Endothelial cell of umbilical vein (primary cell): ENCODE results near the gene CTSW. TPM values are rescaled to one million over a fixed set of nuclear protein-coding genes. Genes with fewer than 3 reads are reported as not detected.

Source experiments
- BruUV-seq: library from RNA; stranded (reverse); fragments of 400-500 nt; replicated peaks from 2 replicates; lab custom pipeline; 2021; lab: Mats Ljungman, UMichigan
- CTCF ChIA-PET: fragments of 300-600, 350-600 bp; sonication (Branson Sonifier 250); formaldehyde crosslinking; loops from one replicate; lab custom pipeline; 2021; ENCODE audit warnings: antibody characterized with exemption, inconsistent platforms; lab: Charles Lee
- POLR2A ChIA-PET: fragments of 300-600, 350-600 bp; sonication (Branson Sonifier 250); formaldehyde crosslinking; loops from one replicate; lab custom pipeline; 2021; ENCODE audit warnings: antibody characterized with exemption, inconsistent platforms; lab: Charles Lee
- DNase-seq: peaks from one replicate; pipeline ENCODE4 v3.0.0-alpha.2; 2011; ENCODE audit warnings: low read depth, low spot score
- FAIRE-seq: peaks from 2 replicates; lab custom pipeline; 2011; peaks lifted over from hg19 to GRCh38; lab: Jason Lieb, UNC
- H2AFZ ChIP-seq: 2 replicates; pipeline ENCODE4 v1.6.0; 2012; ENCODE audit warnings: low read depth, low read length, control low read depth, inconsistent platforms
- H3K27ac ChIP-seq: 2 replicates; pipeline ENCODE4 v1.5.1; 2011; ENCODE audit warnings: low read depth, mild to moderate bottlenecking, control low read depth, low read length, moderate library complexity; ENCODE audit not compliant: insufficient read depth
- H3K27me3 ChIP-seq, 2 experiments: 2 replicates each; pipeline versions ENCODE4 v1.6.0 to v1.6.1; 2011; ENCODE audit warnings: low read length in 2 of 2, mixed read lengths in 1 of 2; ENCODE audit not compliant: control insufficient read depth in 2 of 2, insufficient read depth in 2 of 2
- H3K36me3 ChIP-seq, 2 experiments: 2 replicates in 1 of 2; 3 replicates in 1 of 2; pipeline ENCODE4 v1.5.1; 2011; ENCODE audit warnings: low read length in 2 of 2, mild to moderate bottlenecking in 1 of 2, moderate library complexity in 1 of 2; ENCODE audit not compliant: control insufficient read depth in 2 of 2, insufficient read depth in 2 of 2; ENCODE audit errors: extremely low read depth in 1 of 2
- H3K4me1 ChIP-seq: 3 replicates; pipeline ENCODE4 v1.5.1; 2011; ENCODE audit warnings: mild to moderate bottlenecking, low read length; ENCODE audit not compliant: control insufficient read depth, insufficient read depth; ENCODE audit errors: extremely low read depth
- H3K4me2 ChIP-seq: 2 replicates; pipeline ENCODE4 v1.6.1; 2011; ENCODE audit warnings: low read length, control low read depth, mixed read lengths; ENCODE audit not compliant: insufficient read depth
- H3K4me3 ChIP-seq, 3 experiments: fragments of 200-600 bp in 1 of 3; sonication (generic), shearing (Covaris generic) in 1 of 3; replicated peaks in 1 of 3; 2 replicates each; pipeline ENCODE4 v1.5.1; 2011 to 2016; ENCODE audit warnings: control low read depth in 3 of 3, low read length in 3 of 3, mild to moderate bottlenecking in 2 of 3, inconsistent platforms in 1 of 3, low read depth in 1 of 3, moderate library complexity in 1 of 3; ENCODE audit not compliant: insufficient read depth in 1 of 3
- H3K79me2 ChIP-seq: 2 replicates; pipeline ENCODE4 v1.6.0; 2012; ENCODE audit warnings: low read length, inconsistent platforms; ENCODE audit not compliant: control insufficient read depth, insufficient read depth
- H3K9ac ChIP-seq: replicated peaks from 2 replicates; pipeline ENCODE3; 2011; ENCODE audit warnings: low read length, control low read depth; ENCODE audit not compliant: insufficient read depth; ENCODE audit errors: extremely low read depth
- H3K9me1 ChIP-seq: replicated peaks from 3 replicates; pipeline ENCODE4 v1.6.0; 2011; ENCODE audit warnings: mild to moderate bottlenecking, low read length; ENCODE audit not compliant: control insufficient read depth, insufficient read depth; ENCODE audit errors: extremely low read depth
- H3K9me3 ChIP-seq: replicated peaks from 2 replicates; pipeline ENCODE4 v1.5.1; 2012; ENCODE audit warnings: low read length, inconsistent platforms; ENCODE audit not compliant: control insufficient read depth, insufficient read depth
- H4K20me1 ChIP-seq: replicated peaks from 2 replicates; pipeline ENCODE3; 2011; ENCODE audit warnings: mild to moderate bottlenecking, low read length; ENCODE audit not compliant: control insufficient read depth, insufficient read depth; ENCODE audit errors: extremely low read depth
- CTCF ChIP-seq, 2 donors: IDR thresholded peaks; 1 replicate in 1 of 2; 2 replicates in 1 of 2; pipeline ENCODE4 v1.5.1; 2011; ENCODE audit warnings: low read length in 2 of 2, mild to moderate bottlenecking in 2 of 2, moderate library complexity in 2 of 2, control low read depth in 1 of 2, inconsistent platforms in 1 of 2, low read depth in 1 of 2; ENCODE audit not compliant: insufficient read depth in 1 of 2; ENCODE audit errors: extremely low read depth in 1 of 2
- EZH2 ChIP-seq: IDR thresholded peaks from 2 replicates; pipeline ENCODE4 v1.6.1; 2012; ENCODE audit warnings: borderline replicate concordance, low read depth, mild to moderate bottlenecking, moderate library complexity, low read length, inconsistent platforms; ENCODE audit not compliant: severe bottlenecking
- FOS ChIP-seq: IDR thresholded peaks from 2 replicates; pipeline ENCODE4 v1.6.1; 2011; ENCODE audit warnings: mild to moderate bottlenecking, low read length, moderate library complexity, borderline replicate concordance; ENCODE audit not compliant: insufficient read depth
- GATA2 ChIP-seq: IDR thresholded peaks from 2 replicates; pipeline ENCODE4 v1.7.0; 2011; ENCODE audit warnings: low read depth, mild to moderate bottlenecking, moderate library complexity, mixed read lengths, low read length; ENCODE audit not compliant: insufficient read length, insufficient read depth
- JUN ChIP-seq: IDR thresholded peaks from 2 replicates; pipeline ENCODE4 v1.6.1; 2011; ENCODE audit warnings: borderline replicate concordance, low read depth; ENCODE audit not compliant: insufficient read length, insufficient read depth
- MYC ChIP-seq: IDR thresholded peaks from one replicate; pipeline ENCODE4 v1.6.1; 2011; ENCODE audit warnings: mild to moderate bottlenecking, low read depth, low read length
- POLR2A ChIP-seq: IDR thresholded peaks from 2 replicates; pipeline ENCODE4 v1.6.1; 2012; ENCODE audit warnings: low read depth, mild to moderate bottlenecking, control low read depth, low read length
- POLR2AphosphoS5 ChIP-seq: IDR thresholded peaks from 2 replicates; pipeline ENCODE4 v1.6.1; 2012; ENCODE audit warnings: low read depth, mild to moderate bottlenecking, control low read depth, low read length, moderate library complexity; ENCODE audit not compliant: insufficient read depth
- dilution Hi-C: fragments of 300-500 bp; cut with MboI; formaldehyde crosslinking; loops from one replicate; pipeline ENCODE4 v1.15.0; 2019; ENCODE audit warnings: low sequenced_read_pairs; ENCODE audit not compliant: extremely low pct_ligation_motif_present
- intact Hi-C: fragments of 100-400 bp; cut with micrococcal nuclease; formaldehyde crosslinking; loops from one replicate; pipeline ENCODE4 v1.10.0; 2022
- polyA plus RNA-seq, 4 experiments: library from polyadenylated mRNA; depleted of rRNA in 3 of 4; stranded (reverse) in 3 of 4; unstranded in 1 of 4; fragments of >200 nt; gene quantifications; 2 replicates each; pipeline versions ENCODE4 v1.2.1 to v1.2.3, GENCODE V29; 2011 to 2012; ENCODE audit warnings: missing spikeins in 1 of 4
- total RNA-seq: library from RNA; stranded (reverse); gene quantifications from 2 replicates; pipeline ENCODE4 v1.2.3, GENCODE V29; 2021
- TF ChIP-seq, protein P1 (sequence below): IDR thresholded peaks from 2 replicates; pipeline ENCODE4 v1.6.1; 2011; ENCODE audit not compliant: insufficient read depth, insufficient read length

CTSW gene
- total and polyA plus RNA-seq, 2 donors (not counting 3 experiments of a cell fraction or from before 2014, with no cell fraction given) = not detected

GRCh38 chr11:65861533-65862183 is 18.0 kb upstream of the CTSW start:
- no peak overlapping the region for H2AFZ ChIP-seq
- dilution Hi-C loops = no loop called here
- intact Hi-C loops = no loop called here
- H3K4me1 ChIP-seq = peaks cover 28% of the 10 kb centered on the region
- BruUV-seq = no TSS peak
- peak overlapping the region; percentile 36 to 76 (median 71) for H3K4me3 ChIP-seq
- DNase-seq (no peak), FAIRE-seq (no peak)
- H3K27ac ChIP-seq = no peak overlapping the region
- H3K9ac ChIP-seq = peak overlapping the region; percentile 75
- POLR2A ChIA-PET = interaction anchor here (2.5 to 5.4 kb wide), 2 partner anchors 10 to 28 kb away, joined by 19 to 67 read pairs; partner anchors contain the start of genes CCDC85B and FIBP
- no peaks in the 10 kb centered on the region for H3K27me3 ChIP-seq
- H3K9me1 ChIP-seq = no peaks in the 10 kb centered on the region
- H3K4me2 ChIP-seq = peak overlapping the region; percentile 55
- TF ChIP-seq GATA2 (no peak), JUN (no peak), FOS (no peak), POLR2AphosphoS5 (no peak), CTCF (IDR thresholded peaks at IDR 0.05; ENCODE audit: extremely low read depth in 1 of 2, insufficient read depth in 1 of 2, low read depth in 1 of 2, low read length in 2 of 2) (no peak), POLR2A (no peak), EZH2 (no peak), MYC (no peak)
- TF ChIP-seq, protein P1, sequence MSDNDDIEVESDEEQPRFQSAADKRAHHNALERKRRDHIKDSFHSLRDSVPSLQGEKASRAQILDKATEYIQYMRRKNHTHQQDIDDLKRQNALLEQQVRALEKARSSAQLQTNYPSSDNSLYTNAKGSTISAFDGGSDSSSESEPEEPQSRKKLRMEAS = no peak
- peaks cover 10 to 32% of the 10 kb centered on the region in 2 experiments for H3K36me3 ChIP-seq
- CTCF ChIA-PET = interaction anchor here (2.8 to 4.8 kb wide), 3 partner anchors 10 to 28 kb away, joined by 51 to 73 read pairs (median 57); partner anchors contain the start of genes CCDC85B, EFEMP2 and FIBP
- H4K20me1 ChIP-seq = peaks cover 1% of the 10 kb centered on the region
- peaks cover 46% of the 10 kb centered on the region for H3K79me2 ChIP-seq
- H3K9me3 ChIP-seq = no peaks in the 10 kb centered on the region
